BJ (cell line): ENCODE data around the gene DDX39B. TPM values are rescaled to one million over a fixed set of nuclear protein-coding genes. Genes with fewer than 3 reads are reported as not detected.

ENCODE experiments used
- CTCF ChIA-PET: fragments of 350-600 bp; formaldehyde crosslinking; extraction: SDS; loops from one replicate; lab custom pipeline; 2021; ENCODE audit warnings: antibody characterized with exemption, inconsistent platforms; lab: Yijun Ruan, JAX
- POLR2A ChIA-PET: fragments of 300-600 bp; sonication (Branson Sonifier 250); formaldehyde crosslinking; extraction: SDS; loops from one replicate; lab custom pipeline; 2021; ENCODE audit warnings: antibody characterized with exemption; lab: Charles Lee
- DNase-seq: peaks from one replicate; pipeline ENCODE4 v3.0.0-alpha.2; 2011; ENCODE audit warnings: low read depth
- H3K27me3 ChIP-seq: 2 replicates; pipeline ENCODE4 v1.6.0; 2011; ENCODE audit warnings: low read length; ENCODE audit not compliant: control insufficient read depth, insufficient read depth
- H3K36me3 ChIP-seq: 2 replicates; pipeline ENCODE4 v1.5.1; 2011; ENCODE audit warnings: low read length; ENCODE audit not compliant: control insufficient read depth, insufficient read depth
- H3K4me3 ChIP-seq: 2 replicates; pipeline ENCODE4 v1.5.1; 2011; ENCODE audit warnings: low read depth, mild to moderate bottlenecking, control low read depth, low read length
- polyA plus RNA-seq: library from polyadenylated mRNA; depleted of rRNA; stranded (reverse); fragments of >200 nt; gene quantifications from 2 replicates; pipeline ENCODE4 v1.2.3, GENCODE V29; 2011
- TF ChIP-seq, protein P1 (sequence below): IDR thresholded peaks from 2 replicates; pipeline ENCODE4 v1.5.1; 2011; ENCODE audit warnings: low read depth, mild to moderate bottlenecking, control low read depth, inconsistent platforms, low read length, moderate library complexity; ENCODE audit not compliant: insufficient read depth

Gene DDX39B
- polyA plus RNA-seq, 1 experiment, result 584 TPM

GRCh38 chr6:31547727-31548543, 6.1 kb upstream of the DDX39B start:
- DNase-seq, result no peak
- POLR2A ChIA-PET, result interaction anchor here (0.5 to 0.6 kb wide), 2 partner anchors 79 to 380 kb away, joined by 16 to 22 read pairs; no protein-coding TSS in a partner anchor
- TF ChIP-seq, protein P1, sequence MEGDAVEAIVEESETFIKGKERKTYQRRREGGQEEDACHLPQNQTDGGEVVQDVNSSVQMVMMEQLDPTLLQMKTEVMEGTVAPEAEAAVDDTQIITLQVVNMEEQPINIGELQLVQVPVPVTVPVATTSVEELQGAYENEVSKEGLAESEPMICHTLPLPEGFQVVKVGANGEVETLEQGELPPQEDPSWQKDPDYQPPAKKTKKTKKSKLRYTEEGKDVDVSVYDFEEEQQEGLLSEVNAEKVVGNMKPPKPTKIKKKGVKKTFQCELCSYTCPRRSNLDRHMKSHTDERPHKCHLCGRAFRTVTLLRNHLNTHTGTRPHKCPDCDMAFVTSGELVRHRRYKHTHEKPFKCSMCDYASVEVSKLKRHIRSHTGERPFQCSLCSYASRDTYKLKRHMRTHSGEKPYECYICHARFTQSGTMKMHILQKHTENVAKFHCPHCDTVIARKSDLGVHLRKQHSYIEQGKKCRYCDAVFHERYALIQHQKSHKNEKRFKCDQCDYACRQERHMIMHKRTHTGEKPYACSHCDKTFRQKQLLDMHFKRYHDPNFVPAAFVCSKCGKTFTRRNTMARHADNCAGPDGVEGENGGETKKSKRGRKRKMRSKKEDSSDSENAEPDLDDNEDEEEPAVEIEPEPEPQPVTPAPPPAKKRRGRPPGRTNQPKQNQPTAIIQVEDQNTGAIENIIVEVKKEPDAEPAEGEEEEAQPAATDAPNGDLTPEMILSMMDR, result no peak
- CTCF ChIA-PET, result interaction anchor here (0.5 to 17.0 kb wide), 13 partner anchors 11 to 404 kb away, joined by 3 to 433 read pairs (median 3); partner anchors contain the start of genes LST1, LTB, NCR3 and TNF
- peak overlapping the region; percentile 50 for H3K4me3 ChIP-seq
- H3K27me3 ChIP-seq, result no peaks in the 10 kb centered on the region
- peaks cover 3% of the 10 kb centered on the region; the same call in 1 of the 2 replicates for H3K36me3 ChIP-seq

DNA sequence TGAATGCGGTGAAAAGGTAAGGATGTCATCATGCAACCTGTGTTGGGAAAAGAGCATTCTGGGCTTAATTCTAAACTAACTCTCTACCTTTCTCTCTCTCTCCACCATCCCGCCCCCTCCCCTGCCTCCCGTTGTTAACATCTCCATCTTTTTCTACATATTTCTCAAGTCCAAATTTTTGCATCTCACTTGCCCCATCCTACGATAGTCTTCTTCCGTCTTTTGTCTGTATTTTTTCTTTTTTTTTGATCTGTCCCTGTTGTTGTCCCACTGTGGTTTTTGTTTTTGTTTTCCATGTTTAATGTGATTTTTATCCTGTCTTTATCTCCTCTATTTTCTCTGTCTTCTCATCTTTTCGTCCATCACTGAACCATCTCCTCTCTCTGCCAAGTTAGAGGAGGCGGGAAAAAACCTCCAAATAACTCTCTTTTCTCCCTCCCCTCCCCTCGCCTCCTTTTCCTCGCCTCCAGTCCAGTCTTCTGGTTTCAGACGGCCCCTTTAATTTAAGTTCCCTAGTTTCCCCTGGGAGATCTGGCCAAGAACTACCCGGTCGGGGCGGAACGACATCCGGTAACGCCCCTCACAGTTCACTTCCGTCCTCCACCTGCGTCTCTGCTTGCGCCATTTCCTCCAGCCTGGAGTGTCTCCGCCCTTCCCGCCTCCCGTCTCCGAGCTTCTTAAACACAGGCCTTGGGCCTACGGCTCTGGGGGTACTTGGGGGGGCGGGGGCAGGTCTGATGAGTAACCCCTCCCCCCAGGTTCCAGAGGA, 5.3 kb upstream of the DDX39B start, which contains the start of gene NFKBIL1:
Gene NFKBIL1, plus strand, starts transcription at position 651 of the 769 bp plus-strand sequence. Its CDS starts 87 bp downstream, at position 738.
- Histone ChIP-seq H3K36me3 (peaks cover 3% of the 10 kb centered on the region; the same call in 1 of the 2 replicates), H3K27me3 (no peaks in the 10 kb centered on the region), H3K4me3 (peak within 1 kb of the TSS; percentile 50)
- TF ChIP-seq, protein P1, result no peak
- peak; percentile 90 for DNase-seq
- POLR2A ChIA-PET, result interaction anchor here (0.6 kb wide), 1 partner anchor 78 kb away, joined by 22 read pairs; no protein-coding TSS in a partner anchor
- CTCF ChIA-PET, result interaction anchor here (0.5 to 17.0 kb wide), 23 partner anchors 12 to 933 kb away, joined by 3 to 433 read pairs (median 4); partner anchors contain the start of genes C6orf47, LST1, LTB and MCCD1

- POLR2A ChIA-PET, result no interaction called here
- H3K36me3 ChIP-seq, result peaks cover 3% of the 10 kb centered on the region; the same call in 1 of the 2 replicates
Observed at GRCh38 chr6:31546339-31546957, 4.6 kb upstream of the DDX39B start, which contains the start of gene ATP6V1G2. TSS of gene ATP6V1G2 (minus strand) at chr6:31546608. CDS start at chr6:31546559, 49 bp downstream.

DNA sequence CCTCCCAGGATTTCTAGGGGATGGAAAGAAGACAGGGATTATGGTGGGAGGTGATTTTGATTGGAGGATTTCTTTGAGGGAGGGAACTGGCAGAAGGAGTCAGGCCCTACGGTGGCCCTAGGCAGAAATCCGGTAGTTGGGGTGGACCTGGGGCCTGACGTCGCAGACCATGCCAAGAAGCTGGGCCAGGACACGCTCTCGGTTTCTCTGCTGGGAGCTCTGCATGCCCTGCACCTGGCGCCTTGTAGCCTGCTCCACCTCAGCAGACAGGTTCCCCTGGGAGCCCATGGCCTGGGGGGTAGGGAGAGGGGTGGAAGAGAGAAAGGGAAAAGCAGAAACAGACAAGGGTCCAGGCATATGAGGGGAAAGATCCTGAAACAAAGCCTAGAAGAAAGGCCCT, 3.5 kb upstream of the DDX39B start:
- POLR2A ChIA-PET, result no interaction called here
- CTCF ChIA-PET, result interaction anchor here (1.0 to 17.0 kb wide), 5 partner anchors 23 to 108 kb away, joined by 3 to 433 read pairs (median 4); partner anchors contain the start of genes LST1, LTB and NCR3
- no peaks in the 10 kb centered on the region for H3K27me3 ChIP-seq
- no peak for DNase-seq
- TF ChIP-seq, protein P1, result no peak
- no peak overlapping the region for H3K4me3 ChIP-seq
- no peaks in the 10 kb centered on the region for H3K36me3 ChIP-seq

More at GRCh38 chr6:31546339-31546957, 4.6 kb upstream of the DDX39B start, which contains the start of gene ATP6V1G2:
- peak within 1 kb of the TSS; percentile 50 for H3K4me3 ChIP-seq
- no peaks in the 10 kb centered on the region for H3K27me3 ChIP-seq
- DNase-seq, result peak; percentile 62
- TF ChIP-seq, protein P1, result peak; percentile 100
- CTCF ChIA-PET, result interaction anchor here (0.6 to 17.0 kb wide), 26 partner anchors 11 to 932 kb away, joined by 3 to 433 read pairs (median 4); partner anchors contain the start of genes C6orf47, LST1, LTB and MCCD1
